SKM-1 (cell line): ENCODE data around the gene CORO2A.
"Not testable (repeated sequence)": the region's sequence is repeated elsewhere in the genome, so short reads cannot be mapped to it uniquely, and the experiment has no call there.

Experiments used
- DNase-seq: peaks from one replicate; lab custom pipeline; 2025; ENCODE audit not compliant: unreplicated experiment; lab: John Stamatoyannopoulos, UW

Gene CORO2A

DNA sequence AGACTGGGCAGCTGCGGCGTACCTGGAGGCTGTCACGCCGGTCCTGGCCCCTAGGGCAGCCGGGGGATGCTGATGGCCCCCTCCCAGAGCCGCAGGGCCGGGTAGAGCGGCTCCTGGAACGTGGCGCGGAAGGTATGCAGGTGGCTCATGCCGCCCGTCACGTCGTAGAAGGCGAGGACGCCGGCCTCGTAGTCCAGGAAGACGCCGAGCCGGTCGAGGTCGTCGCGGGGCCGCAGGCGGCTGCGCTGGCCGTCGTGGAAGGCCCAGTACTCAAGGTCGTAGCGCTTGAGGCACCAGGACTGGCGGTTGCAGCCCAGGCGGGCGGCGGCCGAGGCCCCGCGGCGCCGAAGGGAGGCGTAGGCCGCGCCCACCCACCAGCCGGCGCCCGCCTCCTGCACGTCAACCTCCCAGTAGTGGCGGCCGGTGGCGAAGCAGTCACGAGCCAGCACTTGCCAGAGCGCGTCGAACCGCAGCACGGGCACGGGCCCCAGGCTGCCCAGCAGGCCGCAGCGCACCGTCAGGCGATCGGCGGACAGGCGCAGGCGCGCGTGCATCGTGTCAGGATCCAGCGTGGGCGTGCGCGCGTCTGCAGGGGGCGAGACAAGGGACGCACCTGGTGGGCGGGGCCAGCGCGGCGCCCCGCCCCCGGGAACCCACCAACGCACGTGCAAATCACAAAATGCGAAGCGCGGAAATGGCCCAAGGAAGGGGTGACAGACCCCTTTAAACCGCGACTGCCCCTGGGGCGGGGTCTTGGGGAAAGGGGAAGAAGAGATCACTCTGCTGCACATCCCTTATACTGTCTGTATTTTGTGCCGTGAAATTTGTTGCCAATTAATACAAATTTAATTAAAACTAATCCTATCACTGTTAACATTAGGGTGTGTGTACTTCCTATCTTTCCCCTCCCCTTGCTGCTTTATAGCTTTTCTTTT, 104.8 kb downstream of the CORO2A start:
- no peak for DNase-seq

DNA sequence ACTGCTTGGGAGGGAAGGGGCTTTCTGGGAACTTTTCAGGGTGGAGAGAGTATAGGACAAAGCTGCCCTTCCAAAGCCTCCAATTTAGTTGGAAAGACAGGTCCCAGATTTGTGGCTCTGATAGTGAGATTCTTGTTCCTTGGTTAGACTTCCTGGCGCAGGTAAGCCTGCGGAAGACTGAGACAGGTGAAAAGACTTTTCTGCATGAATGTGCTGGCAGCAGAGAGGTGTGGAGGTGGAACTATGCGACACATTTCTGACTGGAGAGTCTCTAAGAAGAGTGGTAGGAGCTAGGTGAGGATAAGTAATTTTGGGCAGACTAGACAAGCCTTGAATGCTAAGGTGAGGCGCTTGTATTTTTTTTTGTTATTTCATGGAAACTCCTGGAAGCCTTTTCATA, 106.0 kb downstream of the CORO2A start:
- no peak for DNase-seq

DNA sequence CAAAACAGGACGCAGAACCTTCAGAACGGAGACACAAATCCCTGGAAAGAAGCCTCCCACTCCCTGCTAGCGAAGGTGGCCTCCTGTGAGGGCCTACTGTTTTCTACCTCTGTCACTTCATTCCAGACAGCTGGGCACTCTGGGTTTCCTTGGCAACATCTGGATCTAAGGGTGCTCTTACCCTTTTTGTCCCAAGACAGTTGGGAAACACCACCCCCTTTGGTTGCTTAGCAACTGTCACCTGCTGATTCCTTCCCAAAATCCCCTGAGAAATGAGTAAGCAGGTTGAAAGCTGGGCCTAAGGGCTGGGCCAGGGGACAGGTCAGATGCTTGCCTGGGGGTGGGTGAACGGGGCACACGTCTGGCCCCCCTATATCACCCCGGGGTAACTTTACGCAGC, 106.5 kb downstream of the CORO2A start:
- DNase-seq, result no peak

DNA sequence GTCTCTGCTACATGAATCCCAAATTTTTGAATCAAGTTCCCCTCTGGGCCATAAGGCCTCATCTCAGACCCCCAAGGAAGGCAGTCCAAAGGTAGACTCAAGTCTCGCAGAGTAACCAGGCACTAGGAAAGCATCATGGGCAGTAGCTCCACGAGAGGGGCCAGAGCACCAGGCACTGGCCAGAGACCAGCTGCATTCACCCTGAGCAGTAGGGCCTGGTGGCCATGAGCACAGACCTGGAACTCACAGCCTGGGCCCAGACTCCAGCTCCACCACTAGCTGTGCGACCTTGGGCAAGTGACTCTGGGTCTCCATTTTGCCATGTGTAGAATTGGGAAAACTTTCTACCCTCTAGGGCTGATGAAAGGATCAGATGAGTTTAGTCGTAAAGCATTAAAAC, 107.4 kb downstream of the CORO2A start:
- DNase-seq, result no peak

DNA sequence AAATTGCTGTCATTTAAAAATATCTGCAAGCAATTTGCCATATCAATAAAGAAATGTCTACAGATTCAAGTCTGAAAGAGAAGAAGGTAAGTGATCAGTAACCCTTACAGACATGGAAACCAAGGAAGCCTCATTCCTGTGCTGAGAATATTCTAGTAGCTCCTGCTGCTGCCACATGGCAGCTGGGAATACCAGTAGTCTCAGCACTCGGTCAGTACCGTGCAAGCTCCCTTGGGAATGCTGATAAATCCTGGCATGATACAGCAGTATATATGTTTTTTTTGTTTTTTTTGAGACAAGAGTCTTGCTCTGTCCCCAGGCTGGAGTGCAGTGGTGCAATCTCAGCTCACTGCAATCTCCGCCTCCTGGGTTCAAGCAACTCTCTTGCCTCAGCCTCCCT, 108.0 kb downstream of the CORO2A start:
- no peak for DNase-seq

DNA sequence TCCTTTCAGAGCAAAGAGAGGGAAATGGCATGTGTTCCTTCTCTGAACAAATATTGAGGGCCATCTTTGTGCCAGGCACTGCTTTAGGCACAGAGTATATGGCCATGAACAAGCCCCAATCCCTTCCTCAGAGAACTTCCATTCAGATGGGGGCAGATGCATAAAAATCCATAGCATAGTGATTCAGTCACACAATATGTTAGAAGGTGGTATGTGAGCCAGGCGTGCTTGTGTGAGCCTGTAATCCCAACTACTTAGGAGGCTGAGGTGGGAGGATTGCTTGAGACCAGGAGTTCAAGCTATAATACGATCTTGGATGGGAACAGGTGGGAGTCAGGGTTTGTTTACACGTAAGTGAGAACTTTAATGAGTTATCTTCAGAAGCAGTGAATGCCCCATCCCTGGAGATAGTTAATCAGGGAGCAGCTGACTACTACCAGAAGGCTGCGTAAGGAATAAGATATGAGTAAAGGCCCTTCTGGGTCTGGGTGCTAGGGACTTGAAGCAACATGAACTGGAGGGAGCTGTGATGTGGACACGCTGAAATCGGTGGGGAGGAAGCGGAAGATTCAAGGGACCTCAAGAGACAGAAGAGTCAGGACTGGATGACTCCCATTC, 108.8 kb downstream of the CORO2A start:
- no peak for DNase-seq

DNA sequence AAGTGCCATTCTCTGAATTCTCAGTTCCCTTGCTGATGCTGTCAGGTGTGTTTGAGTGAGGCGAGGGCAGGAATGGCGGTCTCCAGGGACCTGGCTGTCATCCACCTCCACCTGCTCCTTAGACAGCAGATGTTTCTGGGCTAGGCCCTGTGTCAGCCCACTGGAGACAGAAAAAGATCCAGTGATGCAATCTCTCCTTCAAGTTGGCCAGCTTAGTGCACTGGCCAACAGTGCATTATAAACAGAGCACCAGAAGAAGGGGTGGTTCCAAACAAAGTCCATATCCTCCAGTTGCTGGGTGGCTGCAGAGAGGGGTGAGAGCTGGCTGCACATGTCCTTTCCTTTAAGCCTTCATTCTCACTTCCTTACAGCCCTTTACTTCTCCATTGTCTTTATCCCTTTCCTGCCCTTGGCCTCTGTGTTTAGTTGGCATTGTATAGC, 109.4 kb downstream of the CORO2A start:
- no peak for DNase-seq

DNA sequence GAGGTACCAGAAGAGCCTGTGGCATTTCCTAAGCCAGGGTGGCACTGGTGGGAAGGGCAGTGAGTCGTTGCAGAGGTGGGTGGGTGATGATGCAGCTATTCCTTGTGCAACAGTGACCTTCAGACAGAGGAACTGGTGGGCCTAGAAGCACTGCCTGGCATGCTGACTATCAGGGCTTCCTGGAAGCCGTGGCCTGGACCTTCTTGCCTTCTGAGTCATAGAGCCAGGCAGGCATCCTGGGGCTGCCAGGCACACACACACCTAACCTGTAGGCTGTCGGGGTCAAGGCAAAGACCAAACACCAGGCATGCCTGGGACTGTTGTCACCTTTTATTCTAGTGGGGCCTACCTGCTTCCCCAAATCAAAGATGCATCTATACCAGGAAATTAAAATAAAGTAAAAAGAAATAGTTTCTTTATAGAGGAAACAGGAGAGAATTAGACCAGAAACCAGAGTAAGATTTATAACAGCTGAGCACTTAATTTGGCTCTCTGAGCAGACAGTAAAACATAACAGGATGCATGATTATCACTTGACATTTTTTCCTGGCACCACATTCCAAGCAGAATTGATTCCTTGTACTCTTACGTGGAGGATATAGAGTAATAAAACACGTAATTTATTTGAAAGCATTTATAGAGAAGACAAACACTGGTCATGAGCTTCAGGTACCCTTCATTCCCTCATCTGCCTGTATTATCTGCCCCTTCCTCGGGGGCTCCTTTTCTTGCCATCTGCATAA, 110.8 kb downstream of the CORO2A start:
- no peak for DNase-seq

DNA sequence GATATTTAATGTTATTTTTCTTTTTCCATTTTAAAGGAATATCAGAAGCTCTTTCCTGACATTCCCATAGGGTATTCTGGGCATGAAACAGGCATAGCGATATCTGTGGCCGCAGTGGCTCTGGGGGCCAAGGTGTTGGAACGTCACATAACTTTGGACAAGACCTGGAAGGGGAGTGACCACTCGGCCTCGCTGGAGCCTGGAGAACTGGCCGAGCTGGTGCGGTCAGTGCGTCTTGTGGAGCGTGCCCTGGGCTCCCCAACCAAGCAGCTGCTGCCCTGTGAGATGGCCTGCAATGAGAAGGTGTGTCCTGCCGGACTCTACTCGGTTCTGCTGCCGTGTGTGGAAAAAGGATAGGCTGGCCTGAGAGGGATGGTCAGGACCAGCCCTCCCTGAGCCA, 111.7 kb downstream of the CORO2A start:
- no peak for DNase-seq

DNA sequence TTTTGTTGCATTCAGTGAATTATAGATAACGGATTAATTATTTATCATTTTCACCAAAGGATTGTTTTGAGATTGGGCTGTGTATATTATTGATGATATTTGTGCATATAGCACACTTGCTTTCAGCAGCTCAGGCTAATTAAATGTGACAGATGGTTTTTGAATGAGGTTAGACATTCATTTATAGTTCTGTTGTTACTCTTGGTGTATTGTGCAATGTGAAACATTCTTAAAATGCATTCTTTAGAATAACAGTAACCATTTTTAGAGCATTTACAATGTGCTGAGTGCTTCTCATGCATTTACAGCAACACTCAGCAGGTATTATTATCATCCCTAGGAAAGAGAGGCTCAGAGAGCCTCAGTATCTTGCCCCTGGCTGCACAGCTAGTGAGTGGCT, 112.1 kb downstream of the CORO2A start:
- DNase-seq, result no peak

DNA sequence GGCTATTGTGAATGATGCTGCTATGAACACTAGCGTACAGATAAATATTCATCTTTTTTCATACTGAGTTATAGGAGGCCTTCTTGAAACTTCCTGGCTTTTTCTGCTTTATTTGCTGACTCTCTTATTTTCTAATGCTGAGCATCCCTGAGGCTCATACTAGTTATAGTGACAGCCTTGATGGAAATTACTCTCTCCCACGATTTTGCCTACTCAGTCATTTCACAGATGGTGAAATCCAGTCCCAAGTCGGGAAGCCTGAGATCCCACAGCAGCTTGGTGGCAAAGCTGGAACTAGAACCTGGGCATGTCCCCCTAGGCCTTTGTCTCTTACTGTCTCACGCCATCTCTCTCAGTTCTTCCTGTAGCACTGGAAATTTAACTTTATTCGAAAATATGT, 113.5 kb downstream of the CORO2A start:
- DNase-seq, result no peak

DNA sequence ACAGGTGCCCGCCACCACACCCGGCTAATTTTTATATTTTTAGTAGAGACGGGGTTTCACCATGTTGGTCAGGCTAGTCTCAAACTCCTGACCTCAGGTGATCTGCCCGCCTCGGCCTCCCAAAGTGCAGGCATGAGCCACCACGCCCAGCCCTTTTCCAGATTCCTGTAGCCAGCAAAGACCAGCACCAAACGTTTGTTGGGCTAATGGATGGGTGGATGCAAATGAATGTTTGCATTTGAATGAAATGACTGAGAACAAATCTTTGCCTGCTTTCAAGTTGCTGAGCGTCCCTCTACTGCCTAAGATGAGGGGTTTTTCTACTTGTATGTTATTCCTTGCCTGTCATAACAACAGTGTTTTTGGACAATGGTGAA, 115.9 kb downstream of the CORO2A start:
- not testable (repeated sequence) for DNase-seq

DNA sequence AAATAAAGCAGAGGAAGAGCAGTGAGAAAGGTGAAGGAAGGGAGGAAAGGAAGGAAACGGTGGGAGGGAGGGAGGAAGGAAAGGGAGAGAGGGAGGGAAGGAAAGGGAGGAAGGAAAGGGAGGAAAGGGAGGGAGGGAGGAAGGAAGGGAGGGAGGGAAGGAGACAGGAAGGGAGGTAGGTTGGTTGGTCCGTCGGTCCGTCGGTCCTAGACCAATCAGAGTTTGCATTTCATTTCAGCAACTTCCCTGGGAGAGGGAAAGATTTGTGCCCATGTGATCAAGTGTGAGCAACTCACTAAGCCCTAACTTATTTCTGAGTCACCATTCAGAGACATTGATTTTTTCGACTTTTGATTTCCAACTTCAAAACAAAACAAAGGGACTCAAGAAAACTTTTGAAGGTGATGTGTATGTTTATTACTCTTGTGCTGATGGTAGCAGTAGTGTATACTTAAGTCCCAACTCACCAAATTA, 117.1 kb downstream of the CORO2A start:
- no peak for DNase-seq

DNA sequence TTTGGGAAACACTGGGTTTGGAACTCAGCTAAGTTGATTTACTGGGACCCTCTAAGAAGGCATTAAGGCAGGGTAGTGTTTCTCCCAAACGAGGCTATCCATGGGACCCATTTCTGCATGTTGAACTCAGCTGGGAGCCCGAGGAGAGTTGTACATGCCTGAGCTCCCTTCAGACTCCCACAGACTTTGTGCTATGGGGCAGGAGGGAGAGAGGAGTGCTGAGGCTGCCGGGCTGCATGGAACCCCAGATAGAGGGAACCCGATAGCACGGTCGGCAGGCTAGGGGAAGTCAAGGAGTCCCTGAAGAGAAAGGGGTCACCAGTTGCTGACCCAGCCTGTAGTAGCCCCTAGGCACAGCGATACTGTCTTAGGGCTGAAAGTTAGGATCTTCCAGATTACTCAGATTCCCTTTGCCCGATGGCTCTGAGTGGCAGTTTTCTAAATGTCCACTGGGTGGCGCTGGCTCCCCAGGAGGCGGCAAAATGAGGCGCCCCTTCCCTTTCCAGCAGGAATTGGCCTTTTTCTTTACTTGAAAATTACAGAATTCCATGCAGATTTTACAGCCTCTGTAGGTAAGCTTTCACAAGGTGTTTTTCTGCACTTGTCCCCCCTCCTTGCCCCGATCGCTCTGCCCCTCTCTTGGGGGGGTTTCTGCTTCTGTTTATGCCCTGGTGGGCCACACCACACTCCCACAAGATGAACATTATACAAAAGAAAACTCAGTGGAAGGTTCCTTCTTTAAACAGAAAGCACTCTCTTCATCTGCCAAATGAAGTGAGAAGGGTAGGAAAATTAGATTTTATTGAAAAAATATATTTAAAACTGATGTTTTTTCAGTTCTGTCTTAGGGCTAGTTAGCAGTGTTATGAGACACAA, 118.1 kb downstream of the CORO2A start:
- DNase-seq, result no peak

DNA sequence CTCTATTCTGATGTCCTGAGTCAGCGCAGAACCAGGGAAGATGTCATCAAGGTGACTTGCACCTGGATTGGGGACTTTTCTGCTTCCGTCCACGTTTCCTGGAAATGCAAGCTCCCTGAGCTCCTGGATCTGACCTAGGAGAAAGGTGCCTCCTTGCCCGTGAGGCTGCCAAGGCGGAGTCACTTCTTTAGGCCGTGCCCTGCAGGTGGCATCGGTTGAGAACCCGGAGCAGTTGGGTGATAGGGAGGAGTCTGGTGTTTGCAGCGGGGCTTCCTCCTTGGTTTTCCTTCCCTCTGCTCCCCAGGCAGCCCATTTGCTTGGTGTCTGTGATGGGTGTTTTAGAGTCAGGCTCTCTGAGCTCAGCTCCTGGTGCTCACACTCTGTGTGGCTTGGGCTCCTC, 120.7 kb downstream of the CORO2A start:
- DNase-seq, result no peak
